Right cardiac atrium (tissue), 5 donors: Measurements from ENCODE around the gene PLGRKT. TPM values are rescaled to one million over a fixed set of nuclear protein-coding genes. Genes with fewer than 3 reads are reported as not detected.
"Not testable (repeated sequence)": the region's sequence is repeated elsewhere in the genome, so short reads cannot be mapped to it uniquely, and the experiment has no call there.

Experiments used
- ATAC-seq, 2 donors: fragments of 200-7000 bp; cut with Tn5 transposase; one replicate each; pipeline versions ENCODE4 v1.8.0 to v1.9.1; 2020; ENCODE audit warnings: moderate library complexity in 2 of 2, mild to moderate bottlenecking in 1 of 2
- DNase-seq, 3 donors: peaks; one replicate each; pipeline ENCODE4 v3.0.0-alpha.2; 2020
- H3K27ac ChIP-seq: one replicate; pipeline ENCODE4 v1.5.1; 2013; ENCODE audit warnings: mild to moderate bottlenecking, low read length, control low read depth, moderate library complexity
- H3K27me3 ChIP-seq: one replicate; pipeline ENCODE4 v1.6.1; 2013; ENCODE audit not compliant: control insufficient read depth, insufficient read depth
- H3K4me1 ChIP-seq: one replicate; pipeline ENCODE4 v1.6.1; 2013; ENCODE audit warnings: low read length; ENCODE audit not compliant: control insufficient read depth, insufficient read depth
- H3K4me3 ChIP-seq: one replicate; pipeline ENCODE4 v1.5.1; 2013; ENCODE audit warnings: low read length, control low read depth
- H3K9me3 ChIP-seq: one replicate; pipeline ENCODE4 v1.6.1; 2013; ENCODE audit warnings: low read length; ENCODE audit not compliant: control insufficient read depth
- WGBS: extraction: QIAGEN DNeasy Blood & Tissue Kit; methylation state at CpG from one replicate; pipeline ENCODE4 v1.1.7; 2013; 5-methylcytosine and 5-hydroxymethylcytosine counted together
- intact Hi-C, 4 donors: fragments of 100-400 bp; cut with DNase I; formaldehyde crosslinking; loops; one replicate each; pipeline versions ENCODE4 v1.11.0 to v1.14.0; 2022 to 2023
- polyA plus RNA-seq: library from polyadenylated mRNA; stranded (reverse); fragments of 200-250 nt; gene quantifications from one replicate; pipeline ENCODE4 v1.2.3, GENCODE V29; 2013
- total RNA-seq, 4 donors: library from RNA; stranded (reverse); fragmentation: NEBNext Ultra II Directional; extraction: Animal tissue kit (Norgen Biotek cat#: 25700); gene quantifications; one replicate each; pipeline ENCODE4 v1.2.1, GENCODE V29; 2021
- donor health status: healthy with polysubstance abuse.
- donor health status: DM: no; HTN: yes; CAD: no.
- donor health status: DM: no; HTN: no; CAD: no.
- donor health status: DM: no; HTN: yes; CAD: no; lungs with severe emphysema.
- donor health status: DM: yes; HTN: yes; CAD: no.

PLGRKT gene
- total and polyA plus RNA-seq, 5 donors, result 31.5 to 44.5 (median 34.2) TPM

- 93% methylated on average over 1 of the region's 1 CpG for WGBS
- DNase-seq, result no peak
- no peaks in the 10 kb centered on the region for H3K27me3 ChIP-seq
- H3K9me3 ChIP-seq, result no peaks in the 10 kb centered on the region
- H3K27ac ChIP-seq, result no peak overlapping the region
- peaks cover 4% of the 10 kb centered on the region for H3K4me1 ChIP-seq
- no peak overlapping the region for H3K4me3 ChIP-seq
- no peak for ATAC-seq
- intact Hi-C loops, result loop anchor here in 2 of 4 donors (5.0 to 10.0 kb wide), 3 partner anchors 50 to 140 kb away; no protein-coding TSS in a partner anchor
Observed at GRCh38 chr9:5452286-5452609, 14.5 kb upstream of the PLGRKT start.

DNA sequence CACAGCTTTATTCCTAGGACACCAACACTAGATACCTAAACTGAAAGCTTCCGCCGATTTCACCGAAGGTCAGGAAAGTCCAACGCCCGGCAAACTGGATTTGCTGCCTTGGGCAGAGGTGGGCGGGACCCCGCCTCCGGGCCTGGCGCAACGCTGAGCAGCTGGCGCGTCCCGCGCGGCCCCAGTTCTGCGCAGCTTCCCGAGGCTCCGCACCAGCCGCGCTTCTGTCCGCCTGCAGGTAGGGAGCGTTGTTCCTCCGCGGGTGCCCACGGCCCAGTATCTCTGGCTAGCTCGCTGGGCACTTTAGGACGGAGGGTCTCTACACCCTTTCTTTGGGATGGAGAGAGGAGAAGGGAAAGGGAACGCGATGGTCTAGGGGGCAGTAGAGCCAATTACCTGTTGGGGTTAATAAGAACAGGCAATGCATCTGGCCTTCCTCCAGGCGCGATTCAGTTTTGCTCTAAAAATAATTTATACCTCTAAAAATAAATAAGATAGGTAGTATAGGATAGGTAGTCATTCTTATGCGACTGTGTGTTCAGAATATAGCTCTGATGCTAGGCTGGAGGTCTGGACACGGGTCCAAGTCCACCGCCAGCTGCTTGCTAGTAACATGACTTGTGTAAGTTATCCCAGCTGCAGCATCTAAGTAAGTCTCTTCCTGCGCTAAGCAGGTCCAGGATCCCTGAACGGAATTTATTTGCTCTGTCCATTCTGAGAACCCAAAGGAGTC lies 12.8 kb upstream of the PLGRKT start, which contains the start of gene CD274:
TSS of gene CD274 (plus strand) at position 184 of the 733 bp plus-strand sequence. CDS start 5,572 bp downstream, outside the sequence.
- Histone ChIP-seq H3K4me1 (peaks cover 4% of the 10 kb centered on the region), H3K27me3 (no peaks in the 10 kb centered on the region), H3K27ac (peak within 1 kb of the TSS; percentile 85), H3K4me3 (peak within 1 kb of the TSS; percentile 96), H3K9me3 (no peaks in the 10 kb centered on the region)
- DNase-seq (peak; percentile 92 to 97 (median 96)), ATAC-seq (peak; percentile 99)
- intact Hi-C loops, result loop anchor here in 2 of 4 donors (2.0 to 10.0 kb wide), 4 partner anchors 52 to 142 kb away; no protein-coding TSS in a partner anchor
- 4% methylated on average over 36 of the region's 36 CpGs for WGBS

DNA sequence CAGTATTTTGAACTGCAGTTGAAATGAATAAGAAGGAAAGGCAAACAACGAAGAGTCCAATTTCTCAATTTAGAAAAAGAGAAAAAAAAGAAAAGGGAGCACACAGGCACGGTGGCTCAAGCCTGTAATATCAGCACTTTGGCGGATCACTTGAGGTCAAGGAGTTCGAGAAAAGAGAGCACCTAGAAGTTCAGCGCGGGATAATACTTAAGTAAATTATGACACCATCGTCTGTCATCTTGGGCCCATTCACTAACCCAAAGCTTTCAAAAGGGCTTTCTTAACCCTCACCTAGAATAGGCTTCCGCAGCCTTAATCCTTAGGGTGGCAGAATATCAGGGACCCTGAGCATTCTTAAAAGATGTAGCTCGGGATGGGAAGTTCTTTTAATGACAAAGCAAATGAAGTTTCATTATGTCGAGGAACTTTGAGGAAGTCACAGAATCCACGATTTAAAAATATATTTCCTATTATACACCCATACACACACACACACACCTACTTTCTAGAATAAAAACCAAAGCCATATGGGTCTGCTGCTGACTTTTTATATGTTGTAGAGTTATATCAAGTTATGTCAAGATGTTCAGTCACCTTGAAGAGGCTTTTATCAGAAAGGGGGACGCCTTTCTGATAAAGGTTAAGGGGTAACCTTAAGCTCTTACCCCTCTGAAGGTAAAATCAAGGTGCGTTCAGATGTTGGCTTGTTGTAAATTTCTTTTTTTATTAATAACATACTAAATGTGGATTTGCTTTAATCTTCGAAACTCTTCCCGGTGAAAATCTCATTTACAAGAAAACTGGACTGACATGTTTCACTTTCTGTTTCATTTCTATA lies 12.0 kb upstream of the PLGRKT start:
- DNase-seq, result no peak
- Histone ChIP-seq H3K9me3 (no peaks in the 10 kb centered on the region), H3K27ac (peak overlapping the region; percentile 85), H3K27me3 (no peaks in the 10 kb centered on the region), H3K4me1 (peaks cover 4% of the 10 kb centered on the region), H3K4me3 (peak overlapping the region; percentile 96)
- intact Hi-C loops, result loop anchor here in 3 of 4 donors (2.0 to 10.0 kb wide), 6 partner anchors 53 to 265 kb away; partner anchors contain the start of gene INSL6 (in 2 of the 3)
- WGBS, result 47% methylated on average over 15 of the region's 15 CpGs
- no peak for ATAC-seq

DNA sequence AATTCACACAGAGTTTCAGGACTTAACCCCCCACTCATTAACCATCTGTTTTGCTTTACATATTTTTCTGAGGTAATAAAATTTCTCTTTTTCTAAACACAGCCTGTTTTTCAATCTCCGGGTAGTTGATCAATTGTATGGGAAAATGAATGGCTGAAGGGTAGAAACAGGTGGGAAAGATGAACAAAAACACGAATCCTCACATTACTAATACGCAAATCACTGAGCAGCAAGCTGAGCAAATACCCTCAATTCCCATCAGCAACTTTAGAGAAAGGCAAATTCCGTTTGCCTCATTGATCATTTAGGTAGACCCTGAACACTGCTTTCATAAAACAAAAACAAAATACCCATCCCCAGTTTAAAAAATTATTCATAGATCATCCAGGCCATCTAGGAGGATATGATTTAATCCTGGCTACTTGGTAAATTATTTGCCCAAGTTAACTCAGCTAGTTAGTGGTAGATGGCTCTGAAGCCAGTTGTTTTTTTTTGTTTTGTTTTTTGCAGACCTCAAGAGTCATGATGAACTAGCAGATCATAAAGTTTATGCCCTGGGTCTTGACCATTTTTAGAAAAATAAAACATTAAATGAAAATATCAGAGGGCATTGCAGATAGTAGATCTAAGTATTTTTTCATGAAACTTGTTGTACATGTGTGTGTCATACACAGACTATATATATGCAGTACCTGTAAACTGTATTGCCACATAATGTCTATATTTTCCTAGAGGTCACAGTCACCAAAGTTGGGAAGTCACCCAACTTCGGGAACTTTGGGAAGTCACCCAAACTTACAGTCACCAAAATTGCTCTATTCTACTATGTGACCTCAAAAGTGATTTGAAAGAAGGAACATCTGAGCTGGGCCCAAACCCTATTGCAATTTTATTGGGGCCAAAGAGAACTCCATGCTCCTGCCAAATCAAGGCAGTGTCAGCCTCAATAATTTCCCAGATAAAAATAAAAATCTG lies 11.0 kb upstream of the PLGRKT start:
- intact Hi-C loops, result loop anchor here in 3 of 4 donors (10.0 kb wide), 2 partner anchors 146 to 264 kb away; partner anchors contain the start of gene INSL6 (in 2 of the 3)
- WGBS, result 92% methylated on average over 5 of the region's 5 CpGs
- Histone ChIP-seq H3K27ac (no peak overlapping the region), H3K27me3 (no peaks in the 10 kb centered on the region), H3K4me3 (no peak overlapping the region), H3K4me1 (peaks cover 3% of the 10 kb centered on the region), H3K9me3 (no peaks in the 10 kb centered on the region)
- no peak for ATAC-seq
- no peak for DNase-seq

GRCh38 chr9:5448016-5448415 lies 10.3 kb upstream of the PLGRKT start:
- peaks cover 2% of the 10 kb centered on the region for H3K4me1 ChIP-seq
- intact Hi-C loops, result loop anchor here in 3 of 4 donors (10.0 kb wide), 2 partner anchors 147 to 263 kb away; partner anchors contain the start of gene INSL6 (in 2 of the 3)
- WGBS, result 92% methylated on average over 2 of the region's 2 CpGs
- DNase-seq (no peak), ATAC-seq (no peak)
- no peak overlapping the region for H3K4me3 ChIP-seq
- H3K27me3 ChIP-seq, result no peaks in the 10 kb centered on the region
- no peak overlapping the region for H3K27ac ChIP-seq
- H3K9me3 ChIP-seq, result no peaks in the 10 kb centered on the region

DNA sequence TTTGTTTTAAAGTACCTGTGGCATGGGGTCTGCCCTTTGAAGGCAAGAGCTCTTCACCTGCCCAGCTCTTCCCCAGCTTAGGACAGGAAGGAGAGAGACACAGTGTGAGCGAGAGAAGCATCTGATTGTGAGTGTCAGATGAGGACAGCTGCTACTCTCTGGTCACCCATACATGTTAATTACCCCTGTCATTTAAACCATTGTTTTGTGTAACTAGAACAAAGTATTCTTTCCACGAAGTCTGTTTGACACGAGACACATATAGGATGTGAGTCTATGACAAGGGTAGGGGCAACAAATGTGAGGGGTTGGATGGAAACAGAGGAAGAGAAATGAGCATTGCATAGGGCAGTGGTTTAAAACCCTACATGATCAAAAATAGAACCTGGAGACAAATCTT lies 9.6 kb upstream of the PLGRKT start:
- Histone ChIP-seq H3K4me1 (peaks cover 2% of the 10 kb centered on the region), H3K27me3 (no peaks in the 10 kb centered on the region), H3K27ac (no peak overlapping the region), H3K4me3 (no peak overlapping the region), H3K9me3 (no peaks in the 10 kb centered on the region)
- DNase-seq (no peak), ATAC-seq (no peak)
- 85% methylated on average over 3 of the region's 3 CpGs for WGBS
- intact Hi-C loops, result loop anchor here in 3 of 4 donors (10.0 kb wide), 2 partner anchors 147 to 263 kb away; partner anchors contain the start of gene INSL6 (in 2 of the 3)

DNA sequence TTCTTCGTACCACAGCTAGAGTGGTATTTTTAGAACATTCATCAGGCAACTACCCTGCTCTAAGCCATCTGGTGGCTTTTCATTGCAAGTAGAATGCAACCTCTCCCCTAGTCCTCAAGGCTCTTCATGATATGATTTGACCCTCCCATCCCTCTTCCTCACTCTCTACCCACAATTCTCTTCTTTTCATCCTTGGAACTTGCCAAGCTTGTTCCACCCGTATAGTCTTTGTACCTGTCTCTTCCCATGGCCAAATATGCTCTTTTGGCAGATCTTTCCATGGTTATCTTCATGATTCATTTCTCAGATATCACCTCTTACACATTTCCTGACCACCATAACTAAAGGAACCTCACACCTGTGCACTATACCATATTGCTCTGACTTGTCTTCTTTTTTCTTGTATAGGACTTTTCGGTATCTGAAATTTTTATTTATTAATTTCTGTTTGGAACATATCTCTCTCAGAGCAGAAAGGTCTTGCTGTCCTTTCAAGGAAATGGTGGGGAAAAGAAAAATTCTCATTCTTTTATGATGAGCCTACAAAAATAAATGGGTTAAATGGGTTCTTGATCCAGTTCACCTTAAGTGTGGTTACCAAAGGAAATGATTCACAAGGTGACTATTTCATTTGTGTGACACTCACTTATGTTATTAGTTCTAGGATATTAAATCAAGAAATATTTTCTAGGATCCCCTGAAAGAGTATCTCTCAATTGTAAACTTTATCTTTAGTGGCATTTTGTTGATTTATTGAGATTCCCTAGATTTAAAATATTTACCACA lies 8.9 kb upstream of the PLGRKT start:
- no peak for ATAC-seq
- WGBS, result 75% methylated on average over 3 of the region's 3 CpGs
- DNase-seq, result no peak
- Histone ChIP-seq H3K4me3 (no peak overlapping the region), H3K4me1 (peaks cover 2% of the 10 kb centered on the region), H3K27me3 (no peaks in the 10 kb centered on the region), H3K27ac (no peak overlapping the region), H3K9me3 (no peaks in the 10 kb centered on the region)
- intact Hi-C loops, result loop anchor here in 3 of 4 donors (10.0 kb wide), 2 partner anchors 148 to 262 kb away; partner anchors contain the start of gene INSL6 (in 2 of the 3)

- no peak for DNase-seq
- Histone ChIP-seq H3K27ac (no peak overlapping the region), H3K4me3 (no peak overlapping the region), H3K9me3 (no peaks in the 10 kb centered on the region), H3K27me3 (no peaks in the 10 kb centered on the region), H3K4me1 (no peaks in the 10 kb centered on the region)
- intact Hi-C loops, result loop anchor here in 3 of 4 donors (10.0 kb wide), 2 partner anchors 149 to 261 kb away; partner anchors contain the start of gene INSL6 (in 2 of the 3)
- no peak for ATAC-seq
Observed at GRCh38 chr9:5445886-5446285, 8.2 kb upstream of the PLGRKT start.

DNA sequence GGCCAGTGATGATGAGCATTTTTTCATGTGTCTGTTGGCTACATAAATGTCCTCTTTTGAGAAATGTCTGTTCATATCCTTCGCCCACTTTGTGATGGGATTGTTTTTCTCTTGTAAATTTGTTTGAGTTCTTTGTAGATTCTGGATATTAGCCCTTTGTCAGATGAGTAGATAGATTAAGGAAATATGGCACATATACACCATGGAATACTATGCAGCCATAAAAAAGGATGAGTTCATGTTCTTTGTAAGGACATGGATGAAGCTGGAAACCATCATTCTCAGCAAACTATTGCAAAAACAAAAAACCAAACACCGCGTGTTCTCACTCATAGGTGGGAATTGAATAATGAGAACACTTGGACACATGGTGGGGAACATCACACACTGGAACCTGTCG lies 7.4 kb upstream of the PLGRKT start:
- H3K27ac ChIP-seq, H3K9me3 ChIP-seq, ATAC-seq, H3K27me3 ChIP-seq, H3K4me3 ChIP-seq, H3K4me1 ChIP-seq, DNase-seq: not testable (repeated sequence)
- intact Hi-C loops, result loop anchor here in 3 of 4 donors (10.0 kb wide), 2 partner anchors 150 to 260 kb away; partner anchors contain the start of gene INSL6 (in 2 of the 3)
- WGBS, result 91% methylated on average over 4 of the region's 4 CpGs
